ENCODE results near the gene ADGRF1. TPM values are rescaled to one million over a fixed set of nuclear protein-coding genes. Genes with fewer than 3 reads are reported as not detected.
A peak's percentile ranks its signal among the peaks of the same experiment; 100 is the strongest.

The ADGRF1 gene
- total and polyA plus RNA-seq, 2 donors (not counting 1 experiment from before 2014, with no cell fraction given): not detected

- Histone ChIP-seq H3K79me2 (ENCODE audit: control insufficient read depth, insufficient read depth, low read length) (no peaks in the 10 kb centered on the region), H2AFZ (ENCODE audit: low read length) (no peak overlapping the region), H4K20me1 (ENCODE audit: control insufficient read depth, extremely low read depth, insufficient read depth, low read length) (no peaks in the 10 kb centered on the region), H3K4me3 (replicated peaks in 1 of 4; ENCODE audit: control extremely low read depth in 1 of 4, insufficient read depth in 1 of 4, low read depth in 3 of 4, low read length in 4 of 4) (no peak overlapping the region), H3K9ac (ENCODE audit: insufficient read depth, low read length) (no peak overlapping the region), H3K4me1 (ENCODE audit: control insufficient read depth, extremely low read depth, insufficient read depth, low read length) (no peaks in the 10 kb centered on the region), H3K27me3 (ENCODE audit: control insufficient read depth, insufficient read depth, low read length) (no peaks in the 10 kb centered on the region), H3K27ac (ENCODE audit: insufficient read depth, low read length) (no peak overlapping the region), H3K4me2 (ENCODE audit: extremely low read depth, insufficient read depth, low read length) (no peak overlapping the region), H3K36me3 (ENCODE audit: control insufficient read depth, insufficient read depth, low read length) (no peaks in the 10 kb centered on the region), H3K9me3 (ENCODE audit: control insufficient read depth, insufficient read depth, low read depth, low read length) (no peaks in the 10 kb centered on the region)
- no peak for TF ChIP-seq EZH2 (IDR thresholded peaks at IDR 0.05; ENCODE audit: low read length, missing control alignments)
- TF ChIP-seq, protein P1, sequence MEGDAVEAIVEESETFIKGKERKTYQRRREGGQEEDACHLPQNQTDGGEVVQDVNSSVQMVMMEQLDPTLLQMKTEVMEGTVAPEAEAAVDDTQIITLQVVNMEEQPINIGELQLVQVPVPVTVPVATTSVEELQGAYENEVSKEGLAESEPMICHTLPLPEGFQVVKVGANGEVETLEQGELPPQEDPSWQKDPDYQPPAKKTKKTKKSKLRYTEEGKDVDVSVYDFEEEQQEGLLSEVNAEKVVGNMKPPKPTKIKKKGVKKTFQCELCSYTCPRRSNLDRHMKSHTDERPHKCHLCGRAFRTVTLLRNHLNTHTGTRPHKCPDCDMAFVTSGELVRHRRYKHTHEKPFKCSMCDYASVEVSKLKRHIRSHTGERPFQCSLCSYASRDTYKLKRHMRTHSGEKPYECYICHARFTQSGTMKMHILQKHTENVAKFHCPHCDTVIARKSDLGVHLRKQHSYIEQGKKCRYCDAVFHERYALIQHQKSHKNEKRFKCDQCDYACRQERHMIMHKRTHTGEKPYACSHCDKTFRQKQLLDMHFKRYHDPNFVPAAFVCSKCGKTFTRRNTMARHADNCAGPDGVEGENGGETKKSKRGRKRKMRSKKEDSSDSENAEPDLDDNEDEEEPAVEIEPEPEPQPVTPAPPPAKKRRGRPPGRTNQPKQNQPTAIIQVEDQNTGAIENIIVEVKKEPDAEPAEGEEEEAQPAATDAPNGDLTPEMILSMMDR (conservative IDR thresholded peaks at IDR 0.05 in 1 of 2, IDR thresholded peaks at IDR 0.05 in 1 of 2; ENCODE audit: low read depth in 1 of 2, low read length in 2 of 2): no peak
- no peak for DNase-seq (ENCODE audit: low read depth in 2 of 2)
These were observed 22.1 kb upstream of the ADGRF1 start for GRCh38 chr6:47064274-47064673.

- TF ChIP-seq, protein P1 (conservative IDR thresholded peaks at IDR 0.05 in 1 of 2, IDR thresholded peaks at IDR 0.05 in 1 of 2; ENCODE audit: low read depth in 1 of 2, low read length in 2 of 2): no peak
- TF ChIP-seq EZH2 (IDR thresholded peaks at IDR 0.05; ENCODE audit: low read length, missing control alignments): no peak
- Histone ChIP-seq H3K27ac (ENCODE audit: insufficient read depth, low read length) (no peak overlapping the region), H3K4me2 (ENCODE audit: extremely low read depth, insufficient read depth, low read length) (no peak overlapping the region), H3K9me3 (ENCODE audit: control insufficient read depth, insufficient read depth, low read depth, low read length) (no peaks in the 10 kb centered on the region), H4K20me1 (ENCODE audit: control insufficient read depth, extremely low read depth, insufficient read depth, low read length) (no peaks in the 10 kb centered on the region), H2AFZ (ENCODE audit: low read length) (no peak overlapping the region), H3K36me3 (ENCODE audit: control insufficient read depth, insufficient read depth, low read length) (no peaks in the 10 kb centered on the region), H3K4me1 (ENCODE audit: control insufficient read depth, extremely low read depth, insufficient read depth, low read length) (no peaks in the 10 kb centered on the region), H3K4me3 (replicated peaks in 1 of 4; ENCODE audit: control extremely low read depth in 1 of 4, insufficient read depth in 1 of 4, low read depth in 3 of 4, low read length in 4 of 4) (no peak overlapping the region), H3K79me2 (ENCODE audit: control insufficient read depth, insufficient read depth, low read length) (no peaks in the 10 kb centered on the region), H3K27me3 (ENCODE audit: control insufficient read depth, insufficient read depth, low read length) (no peaks in the 10 kb centered on the region), H3K9ac (ENCODE audit: insufficient read depth, low read length) (no peak overlapping the region)
- no peak for DNase-seq (ENCODE audit: low read depth in 2 of 2)
These were observed 20.2 kb upstream of the ADGRF1 start for GRCh38 chr6:47062346-47062745.

DNA sequence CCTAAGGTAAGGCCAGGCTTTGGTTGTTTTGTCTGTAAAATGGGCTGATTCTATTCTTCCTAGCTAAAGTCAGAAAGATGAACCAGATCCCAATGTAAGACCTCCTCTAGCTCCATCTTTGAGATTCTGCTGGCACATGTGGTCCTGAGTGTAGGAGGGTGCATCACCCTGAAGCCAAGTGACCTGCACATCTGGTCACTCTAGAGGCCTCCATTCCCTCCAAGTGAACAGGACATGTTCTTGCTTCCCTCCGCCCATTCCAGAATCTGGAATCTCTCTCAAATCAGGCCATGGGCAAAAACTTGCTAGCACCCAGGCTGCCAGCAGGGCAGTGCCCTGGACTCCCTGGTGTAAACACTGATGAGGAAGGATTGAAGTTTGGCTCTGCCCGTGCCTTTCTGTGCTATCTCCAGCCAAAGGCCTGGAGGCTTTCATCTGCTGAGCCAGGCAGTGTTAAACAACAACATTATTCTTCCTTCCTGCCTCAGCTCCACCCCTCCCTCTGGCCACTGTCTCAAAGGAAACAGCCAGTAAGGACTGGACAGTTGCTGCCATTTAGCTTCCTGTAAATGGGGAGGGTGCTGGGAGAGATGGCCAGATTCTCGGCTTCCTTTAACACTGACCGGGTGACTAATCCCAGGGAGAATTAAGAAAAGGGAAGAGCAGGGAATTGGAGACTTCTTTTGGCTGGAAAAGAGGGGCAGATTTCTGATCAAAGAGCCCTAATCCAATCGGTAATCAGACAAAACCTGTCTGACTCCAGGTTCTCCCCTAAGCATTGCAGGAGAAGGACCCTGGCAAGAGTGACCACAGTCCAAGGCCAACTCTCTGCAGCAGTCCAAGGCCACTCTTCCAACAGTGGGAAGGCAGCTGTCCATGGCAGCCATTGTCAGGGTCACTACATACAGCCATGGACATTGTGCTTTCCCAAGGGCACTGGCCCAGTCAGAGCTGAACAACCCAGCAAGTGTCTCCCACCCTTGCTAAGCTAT is 19.5 kb upstream of the ADGRF1 start:
- peak overlapping the region; percentile 53 for H2AFZ ChIP-seq (ENCODE audit: low read length)
- no peaks in the 10 kb centered on the region for H3K27me3 ChIP-seq (ENCODE audit: control insufficient read depth, insufficient read depth, low read length)
- no peak overlapping the region for H3K27ac ChIP-seq (ENCODE audit: insufficient read depth, low read length)
- TF ChIP-seq, protein P1 (conservative IDR thresholded peaks at IDR 0.05 in 1 of 2, IDR thresholded peaks at IDR 0.05 in 1 of 2; ENCODE audit: low read depth in 1 of 2, low read length in 2 of 2): no peak
- TF ChIP-seq EZH2 (IDR thresholded peaks at IDR 0.05; ENCODE audit: low read length, missing control alignments): no peak
- no peaks in the 10 kb centered on the region for H3K79me2 ChIP-seq (ENCODE audit: control insufficient read depth, insufficient read depth, low read length)
- H3K9ac ChIP-seq (ENCODE audit: insufficient read depth, low read length): no peak overlapping the region
- H3K36me3 ChIP-seq (ENCODE audit: control insufficient read depth, insufficient read depth, low read length): no peaks in the 10 kb centered on the region
- H3K4me1 ChIP-seq (ENCODE audit: control insufficient read depth, extremely low read depth, insufficient read depth, low read length): no peaks in the 10 kb centered on the region
- H3K9me3 ChIP-seq (ENCODE audit: control insufficient read depth, insufficient read depth, low read depth, low read length): no peaks in the 10 kb centered on the region
- H3K4me3 ChIP-seq (replicated peaks in 1 of 4; ENCODE audit: control extremely low read depth in 1 of 4, insufficient read depth in 1 of 4, low read depth in 3 of 4, low read length in 4 of 4): no peak overlapping the region
- no peak overlapping the region for H3K4me2 ChIP-seq (ENCODE audit: extremely low read depth, insufficient read depth, low read length)
- peak in 1 of 2 donors; percentile 65 for DNase-seq (ENCODE audit: low read depth in 2 of 2)
- no peaks in the 10 kb centered on the region for H4K20me1 ChIP-seq (ENCODE audit: control insufficient read depth, extremely low read depth, insufficient read depth, low read length)
